H1 (cell line): ENCODE measurements around the gene IPO13. TPM values are rescaled to one million over a fixed set of nuclear protein-coding genes. Genes with fewer than 3 reads are reported as not detected.

ENCODE experiments used
- CTCF ChIA-PET: fragments of 300-600 bp; sonication (Branson Sonifier 250); formaldehyde crosslinking; loops from one replicate; lab custom pipeline; 2021; ENCODE audit not compliant: partially characterized antibody; lab: Charles Lee
- POLR2A ChIA-PET: fragments of 300-600 bp; sonication (Branson Sonifier 250); formaldehyde crosslinking; loops from one replicate; lab custom pipeline; 2021; ENCODE audit warnings: inconsistent platforms; ENCODE audit not compliant: partially characterized antibody; lab: Charles Lee
- DNase-seq, 2 experiments: peaks; one replicate each; pipeline versions ENCODE4 v3.0.0 to v3.0.0-alpha.2; 2010 to 2022; ENCODE audit warnings: low spot score in 2 of 2, low read depth in 1 of 2, mixed read lengths in 1 of 2
- FAIRE-seq: peaks from 2 replicates; lab custom pipeline; 2011; peaks lifted over from hg19 to GRCh38; lab: Jason Lieb, UNC
- H2AFZ ChIP-seq: 2 replicates; pipeline ENCODE4 v1.8.1; 2012; ENCODE audit warnings: low read length, inconsistent platforms
- H2AK5ac ChIP-seq: 2 replicates; pipeline ENCODE4 v1.6.1; 2013; ENCODE audit warnings: low read depth, low read length
- H2BK120ac ChIP-seq: replicated peaks from 2 replicates; pipeline ENCODE3; 2013; ENCODE audit warnings: low read depth, low read length, inconsistent platforms
- H2BK12ac ChIP-seq: 2 replicates; pipeline ENCODE4 v1.6.1; 2013; ENCODE audit warnings: low read depth, low read length
- H2BK15ac ChIP-seq: 2 replicates; pipeline ENCODE4 v1.6.1; 2013; ENCODE audit warnings: low read length
- H2BK20ac ChIP-seq: 2 replicates; pipeline ENCODE4 v1.6.1; 2013; ENCODE audit warnings: low read length
- H2BK5ac ChIP-seq: 2 replicates; pipeline ENCODE4 v1.6.1; 2013; ENCODE audit warnings: low read depth, low read length
- H3K14ac ChIP-seq: 2 replicates; pipeline ENCODE4 v1.6.1; 2013; ENCODE audit warnings: inconsistent platforms; ENCODE audit not compliant: insufficient read length
- H3K18ac ChIP-seq: 2 replicates; pipeline ENCODE4 v1.6.1; 2013; ENCODE audit warnings: low read length; ENCODE audit errors: extremely low read depth
- H3K23ac ChIP-seq: 2 replicates; pipeline ENCODE4 v1.6.1; 2013; ENCODE audit warnings: inconsistent platforms; ENCODE audit not compliant: insufficient read length
- H3K23me2 ChIP-seq: 2 replicates; pipeline ENCODE4 v1.6.1; 2013; ENCODE audit warnings: low read depth, low read length
- H3K27ac ChIP-seq: 2 replicates; pipeline ENCODE4 v1.6.1; 2011; ENCODE audit warnings: low read depth, low read length, inconsistent platforms
- H3K27me3 ChIP-seq, 4 experiments: replicated peaks in 1 of 4; 1 replicate in 1 of 4; 2 replicates in 3 of 4; pipeline versions ENCODE4 v1.6.1 to v1.8.1; 2011 to 2013; ENCODE audit warnings: low read length in 3 of 4, mild to moderate bottlenecking in 3 of 4, inconsistent platforms in 2 of 4, mixed read lengths in 2 of 4, moderate library complexity in 1 of 4; ENCODE audit not compliant: control insufficient read depth in 3 of 4, insufficient read depth in 3 of 4; ENCODE audit errors: extremely low read depth in 1 of 4
- H3K36me3 ChIP-seq, 4 experiments: 2 replicates each; pipeline versions ENCODE4 v1.6.1 to v1.8.1; 2011 to 2013; ENCODE audit warnings: mild to moderate bottlenecking in 4 of 4, low read length in 3 of 4, moderate library complexity in 2 of 4, control low read depth in 1 of 4, inconsistent platforms in 1 of 4; ENCODE audit not compliant: insufficient read depth in 4 of 4, control insufficient read depth in 2 of 4
- H3K4ac ChIP-seq: replicated peaks from 2 replicates; pipeline ENCODE3; 2013; ENCODE audit warnings: low read length, low read depth, mixed read lengths, inconsistent platforms; ENCODE audit not compliant: insufficient read length
- H3K4me1 ChIP-seq, 4 experiments: replicated peaks in 1 of 4; 1 replicate in 1 of 4; 2 replicates in 3 of 4; pipeline versions ENCODE4 v1.6.1 to v1.8.1; 2011 to 2013; ENCODE audit warnings: low read length in 3 of 4, inconsistent platforms in 2 of 4, mixed read lengths in 1 of 4; ENCODE audit not compliant: insufficient read depth in 4 of 4, control insufficient read depth in 3 of 4
- H3K4me2 ChIP-seq, 2 experiments: 2 replicates each; pipeline versions ENCODE4 v1.6.1 to v1.8.1; 2011 to 2013; ENCODE audit warnings: low read depth in 2 of 2, low read length in 2 of 2, control low read depth in 1 of 2, inconsistent platforms in 1 of 2, mild to moderate bottlenecking in 1 of 2; ENCODE audit not compliant: insufficient read depth in 1 of 2
- H3K4me3 ChIP-seq, 4 experiments: fragments of 200-600, 300-600 bp in 1 of 4; sonication (generic), shearing (Covaris generic), sonication (Bioruptor Twin) in 1 of 4; 2 replicates each; pipeline versions ENCODE4 v1.5.1 to v1.8.1; 2011 to 2016; ENCODE audit warnings: low read length in 4 of 4, low read depth in 3 of 4, control low read depth in 2 of 4, inconsistent platforms in 2 of 4, mild to moderate bottlenecking in 2 of 4, mixed read lengths in 1 of 4, moderate library complexity in 1 of 4; ENCODE audit not compliant: insufficient read depth in 2 of 4; ENCODE audit errors: extremely low read depth in 1 of 4
- H3K56ac ChIP-seq: replicated peaks from 2 replicates; pipeline ENCODE3; 2013; ENCODE audit warnings: low read depth, mild to moderate bottlenecking, mixed read lengths, low read length, inconsistent platforms; ENCODE audit not compliant: insufficient read length
- H3K79me1 ChIP-seq: 2 replicates; pipeline ENCODE4 v1.6.1; 2013; ENCODE audit warnings: low read depth, low read length, control low read depth
- H3K79me2 ChIP-seq, 2 experiments: 2 replicates each; pipeline versions ENCODE4 v1.6.1 to v1.8.1; 2012 to 2013; ENCODE audit warnings: low read length in 2 of 2, mild to moderate bottlenecking in 2 of 2, inconsistent platforms in 1 of 2; ENCODE audit not compliant: insufficient read depth in 2 of 2, control insufficient read depth in 1 of 2
- H3K9ac ChIP-seq, 4 experiments: replicated peaks in 1 of 4; 1 replicate in 1 of 4; 2 replicates in 3 of 4; pipeline versions ENCODE4 v1.6.1 to v1.8.1; 2011 to 2013; ENCODE audit warnings: low read depth in 3 of 4, low read length in 3 of 4, control low read depth in 2 of 4, mild to moderate bottlenecking in 2 of 4, moderate library complexity in 2 of 4, inconsistent platforms in 1 of 4; ENCODE audit errors: extremely low read depth in 1 of 4
- H3K9me3 ChIP-seq, 2 experiments: 2 replicates each; pipeline versions ENCODE4 v1.6.1 to v1.8.1; 2012 to 2013; ENCODE audit warnings: mild to moderate bottlenecking in 2 of 2, moderate library complexity in 2 of 2, control low read depth in 1 of 2, inconsistent platforms in 1 of 2, low read depth in 1 of 2, low read length in 1 of 2, mixed read lengths in 1 of 2; ENCODE audit not compliant: insufficient read depth in 2 of 2
- H4K20me1 ChIP-seq, 2 experiments: replicated peaks in 1 of 2; 2 replicates each; pipeline versions ENCODE3 to v1.8.1; 2011 to 2013; ENCODE audit warnings: inconsistent platforms in 2 of 2, low read length in 2 of 2, mild to moderate bottlenecking in 1 of 2; ENCODE audit not compliant: insufficient read depth in 2 of 2, control insufficient read depth in 1 of 2
- H4K5ac ChIP-seq: 2 replicates; pipeline ENCODE4 v1.6.1; 2013; ENCODE audit warnings: low read length, low read depth, mixed read lengths, inconsistent platforms; ENCODE audit not compliant: insufficient read length
- H4K8ac ChIP-seq: 2 replicates; pipeline ENCODE4 v1.8.0; 2013; ENCODE audit warnings: mild to moderate bottlenecking, moderate library complexity, low read length, inconsistent platforms; ENCODE audit not compliant: insufficient read depth; ENCODE audit errors: extremely low read depth
- H4K91ac ChIP-seq: replicated peaks from 2 replicates; pipeline ENCODE3; 2013; ENCODE audit warnings: low read length, mixed read lengths, inconsistent platforms; ENCODE audit not compliant: insufficient read length
- GABPA ChIP-seq: IDR thresholded peaks from 2 replicates; pipeline ENCODE4 v1.6.1; 2011; ENCODE audit warnings: mild to moderate bottlenecking, low read length, moderate library complexity, borderline replicate concordance; ENCODE audit not compliant: insufficient read depth
- KDM1A ChIP-seq: fragments of 200-600, 300-600 bp; sonication (generic); IDR thresholded peaks from 2 replicates; pipeline ENCODE4 v1.7.1; 2016; ENCODE audit warnings: mild to moderate bottlenecking, low read length, borderline replicate concordance
- SAP30 ChIP-seq: fragments of 300-600 bp; sonication (generic); IDR thresholded peaks from 2 replicates; pipeline ENCODE4 v1.7.1; 2012; ENCODE audit warnings: low read length, moderate library complexity, mild to moderate bottlenecking, inconsistent platforms; ENCODE audit not compliant: insufficient read depth, insufficient replicate concordance
- SIN3A ChIP-seq, 2 experiments: IDR thresholded peaks in 1 of 2; conservative IDR thresholded peaks in 1 of 2; 2 replicates each; pipeline ENCODE4 v1.6.1; 2011 to 2012; ENCODE audit warnings: low read length in 2 of 2, improper control_type of control experiment in 1 of 2, low read depth in 1 of 2, mild to moderate bottlenecking in 1 of 2
- SIX5 ChIP-seq: IDR thresholded peaks from 2 replicates; pipeline ENCODE4 v1.6.1; 2011; ENCODE audit warnings: mild to moderate bottlenecking, low read depth, low read length
- SUZ12 ChIP-seq: fragments of 200-600 bp; sonication (generic); IDR thresholded peaks from 2 replicates; pipeline ENCODE4 v1.6.1; 2012; ENCODE audit warnings: mild to moderate bottlenecking, inconsistent platforms, low read length, moderate library complexity, mixed read lengths
- TAF1 ChIP-seq: IDR thresholded peaks from 2 replicates; pipeline ENCODE4 v1.6.1; 2011; ENCODE audit warnings: mild to moderate bottlenecking, low read depth, low read length
- WGBS, 2 experiments: shearing (Covaris generic) in 1 of 2; methylation state at CpG; one replicate each; pipeline versions ENCODE4 v1.1.6 to v1.1.7; 2013 to 2015; ENCODE audit warnings: low lambda C conversion rate in 2 of 2, mixed read lengths in 2 of 2, inconsistent platforms in 1 of 2, low coverage in 1 of 2, missing lambda C conversion rate in 1 of 2; ENCODE audit not compliant: insufficient replicate concordance in 2 of 2, insufficient coverage in 1 of 2, insufficient read length in 1 of 2; ENCODE audit errors: extremely low coverage in 1 of 2, missing lambda C conversion rate in 1 of 2; 5-methylcytosine and 5-hydroxymethylcytosine counted together
- polyA plus RNA-seq, 7 experiments: library from polyadenylated mRNA; depleted of rRNA in 3 of 7; stranded (reverse) in 5 of 7; unstranded in 2 of 7; fragments of >200 nt in 5 of 7; fragments of 200-250 nt in 2 of 7; gene quantifications; 1 replicate in 5 of 7; 2 replicates in 1 of 7; 4 replicates in 1 of 7; pipeline versions ENCODE4 v1.2.1 to v1.2.3, GENCODE V29; 2011 to 2013; ENCODE audit warnings: missing spikeins in 2 of 7, mixed read lengths in 2 of 7
- total RNA-seq: library from RNA; stranded (reverse); fragmentation: NEBNext Ultra II Directional; extraction: Animal tissue kit (Norgen Biotek cat#: 25700); gene quantifications from 2 replicates; pipeline ENCODE4 v1.2.1, GENCODE V29; 2021
- TF ChIP-seq, protein P1 (sequence below): IDR thresholded peaks from 2 replicates; pipeline ENCODE4 v1.6.1; 2012; ENCODE audit warnings: inconsistent platforms
- TF ChIP-seq, protein P2 (sequence below): IDR thresholded peaks from 2 replicates; pipeline ENCODE4 v1.6.1; 2012; ENCODE audit warnings: low read length, inconsistent platforms
- TF ChIP-seq, protein P3 (sequence below): IDR thresholded peaks from 2 replicates; pipeline ENCODE4 v1.6.1; 2011; ENCODE audit warnings: low read depth, mild to moderate bottlenecking, low read length; ENCODE audit not compliant: insufficient read depth

Gene IPO13
- total and polyA plus RNA-seq, 2 of the 8 experiments (the other 6 are each of a cell fraction or from before 2014, with no cell fraction given), result 23.0 to 27.0 TPM

DNA sequence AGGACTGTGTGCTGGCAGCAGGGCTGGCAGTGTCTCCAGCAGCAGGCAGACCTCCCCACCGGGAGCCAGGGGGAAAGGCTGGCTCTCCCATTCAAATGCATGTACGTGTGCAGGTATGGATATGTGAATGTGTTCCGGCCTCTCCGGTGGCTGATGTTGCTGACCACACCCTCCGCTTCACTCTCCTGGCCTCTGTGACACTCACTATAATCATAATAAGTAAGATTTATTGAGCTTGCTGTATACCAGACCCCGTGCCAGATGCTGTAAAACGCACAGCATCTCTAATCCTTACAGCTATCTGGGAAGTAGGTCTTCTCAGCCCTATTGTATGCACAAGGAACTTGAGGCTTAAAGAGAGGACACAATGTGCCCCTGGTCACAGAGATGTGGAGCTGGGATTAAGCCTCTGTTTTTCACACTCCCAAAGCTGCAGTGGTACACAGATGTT, 33.7 kb upstream of the IPO13 start:
- Histone ChIP-seq H3K4me2 (peak overlapping the region in 1 of 2 experiments; percentile 6; a peak in 1 of 4 replicates), H3K79me1 (no peaks in the 10 kb centered on the region), H4K20me1 (no peaks in the 10 kb centered on the region), H3K4ac (no peak overlapping the region), H3K4me1 (peaks cover 3 to 21% (median 7%) of the 10 kb centered on the region in 4 experiments), H2AK5ac (no peak overlapping the region), H4K8ac (no peak overlapping the region), H2BK5ac (peak overlapping the region; percentile 73; the same call in 1 of the 2 replicates), H4K91ac (peak overlapping the region; percentile 8), H2BK12ac (peak overlapping the region; percentile 64), H3K18ac (peak overlapping the region; percentile 86), H3K36me3 (no peaks in the 10 kb centered on the region), H2AFZ (no peak overlapping the region), H3K9ac (no peak overlapping the region), H3K23me2 (no peaks in the 10 kb centered on the region), H3K56ac (no peak overlapping the region), H3K14ac (no peak overlapping the region)
- ChIA-PET POLR2A (interaction anchor here (0.6 to 3.3 kb wide), 11 partner anchors 11 to 147 kb away, joined by 3 to 15 read pairs (median 3); partner anchors contain the start of gene ARTN), CTCF (interaction anchor here (0.6 to 11.2 kb wide), 11 partner anchors 11 to 149 kb away, joined by 3 to 126 read pairs (median 5); partner anchors contain the start of gene ARTN)
- TF ChIP-seq SIX5 (no peak), GABPA (no peak), SIN3A (conservative IDR thresholded peaks at IDR 0.05 in 1 of 2, IDR thresholded peaks at IDR 0.05 in 1 of 2; ENCODE audit: low read depth in 1 of 2, low read length in 2 of 2) (no peak), SUZ12 (no peak), KDM1A (no peak), TAF1 (no peak), SAP30 (no peak)
- TF ChIP-seq, protein P1, sequence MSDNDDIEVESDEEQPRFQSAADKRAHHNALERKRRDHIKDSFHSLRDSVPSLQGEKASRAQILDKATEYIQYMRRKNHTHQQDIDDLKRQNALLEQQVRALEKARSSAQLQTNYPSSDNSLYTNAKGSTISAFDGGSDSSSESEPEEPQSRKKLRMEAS, result no peak
- TF ChIP-seq, protein P2, sequence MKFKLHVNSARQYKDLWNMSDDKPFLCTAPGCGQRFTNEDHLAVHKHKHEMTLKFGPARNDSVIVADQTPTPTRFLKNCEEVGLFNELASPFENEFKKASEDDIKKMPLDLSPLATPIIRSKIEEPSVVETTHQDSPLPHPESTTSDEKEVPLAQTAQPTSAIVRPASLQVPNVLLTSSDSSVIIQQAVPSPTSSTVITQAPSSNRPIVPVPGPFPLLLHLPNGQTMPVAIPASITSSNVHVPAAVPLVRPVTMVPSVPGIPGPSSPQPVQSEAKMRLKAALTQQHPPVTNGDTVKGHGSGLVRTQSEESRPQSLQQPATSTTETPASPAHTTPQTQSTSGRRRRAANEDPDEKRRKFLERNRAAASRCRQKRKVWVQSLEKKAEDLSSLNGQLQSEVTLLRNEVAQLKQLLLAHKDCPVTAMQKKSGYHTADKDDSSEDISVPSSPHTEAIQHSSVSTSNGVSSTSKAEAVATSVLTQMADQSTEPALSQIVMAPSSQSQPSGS, result no peak
- TF ChIP-seq, protein P3, sequence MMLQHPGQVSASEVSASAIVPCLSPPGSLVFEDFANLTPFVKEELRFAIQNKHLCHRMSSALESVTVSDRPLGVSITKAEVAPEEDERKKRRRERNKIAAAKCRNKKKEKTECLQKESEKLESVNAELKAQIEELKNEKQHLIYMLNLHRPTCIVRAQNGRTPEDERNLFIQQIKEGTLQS, result no peak
- TF ChIP-seq, all 59 proteins: peak for 0
- 86% methylated on average over 7 of the region's 7 CpGs; no CpG with 5 or more reads in 1 of the 2 experiments for WGBS, 2 experiments
- Histone ChIP-seq H3K4me3 (no peak overlapping the region), H2BK120ac (no peak overlapping the region), H3K27ac (no peak overlapping the region), H3K79me2 (no peaks in the 10 kb centered on the region), H3K23ac (no peak overlapping the region), H3K27me3 (no peaks in the 10 kb centered on the region), H2BK20ac (peak overlapping the region; percentile 53; the same call in 1 of the 2 replicates), H3K9me3 (no peaks in the 10 kb centered on the region), H2BK15ac (no peak overlapping the region), H4K5ac (no peak overlapping the region)
- no peak for FAIRE-seq
- DNase-seq, result no peak
